ENCODE results near the gene BTBD16.

BTBD16 gene

GRCh38 chr10:122273966-122274545 is 3.0 kb downstream of the BTBD16 start:
- DNase-seq (ENCODE audit: low read depth) = no peak

- DNase-seq (ENCODE audit: low read depth) = no peak
Observed at GRCh38 chr10:122276611-122277208, 5.6 kb downstream of the BTBD16 start.

- no peak for DNase-seq (ENCODE audit: low read depth)
Observed at GRCh38 chr10:122277526-122278136, 6.5 kb downstream of the BTBD16 start.

GRCh38 chr10:122279725-122280141 is 8.6 kb downstream of the BTBD16 start:
- no peak for DNase-seq (ENCODE audit: low read depth)

- no peak for DNase-seq (ENCODE audit: low read depth)
Observed at GRCh38 chr10:122280156-122280555, 9.1 kb downstream of the BTBD16 start.

GRCh38 chr10:122281018-122281626 is 10.0 kb downstream of the BTBD16 start:
- DNase-seq (ENCODE audit: low read depth) = no peak

GRCh38 chr10:122281751-122282150 is 10.7 kb downstream of the BTBD16 start:
- no peak for DNase-seq (ENCODE audit: low read depth)

GRCh38 chr10:122282253-122282671 is 11.2 kb downstream of the BTBD16 start:
- no peak for DNase-seq (ENCODE audit: low read depth)

- no peak for DNase-seq (ENCODE audit: low read depth)
Observed at GRCh38 chr10:122282909-122283308, 11.8 kb downstream of the BTBD16 start.

GRCh38 chr10:122285506-122286444 is 14.7 kb downstream of the BTBD16 start:
- no peak for DNase-seq (ENCODE audit: low read depth)

GRCh38 chr10:122286867-122287266 is 15.8 kb downstream of the BTBD16 start:
- DNase-seq (ENCODE audit: low read depth) = no peak

- DNase-seq (ENCODE audit: low read depth) = no peak
Observed at GRCh38 chr10:122287570-122287969, 16.5 kb downstream of the BTBD16 start.

GRCh38 chr10:122288262-122288661 is 17.2 kb downstream of the BTBD16 start:
- no peak for DNase-seq (ENCODE audit: low read depth)

- DNase-seq (ENCODE audit: low read depth) = no peak
Observed at GRCh38 chr10:122288917-122289316, 17.8 kb downstream of the BTBD16 start.

- DNase-seq (ENCODE audit: low read depth) = no peak
Observed at GRCh38 chr10:122290334-122290733, 19.2 kb downstream of the BTBD16 start.

GRCh38 chr10:122290833-122291532 is 19.9 kb downstream of the BTBD16 start:
- DNase-seq (ENCODE audit: low read depth) = no peak

- DNase-seq (ENCODE audit: low read depth) = no peak
Observed at GRCh38 chr10:122291739-122292138, 20.6 kb downstream of the BTBD16 start.

- no peak for DNase-seq (ENCODE audit: low read depth)
Observed at GRCh38 chr10:122292376-122292775, 21.3 kb downstream of the BTBD16 start.

GRCh38 chr10:122293156-122293960 is 22.3 kb downstream of the BTBD16 start:
- DNase-seq (ENCODE audit: low read depth) = no peak

GRCh38 chr10:122293961-122294380 is 22.9 kb downstream of the BTBD16 start:
- no peak for DNase-seq (ENCODE audit: low read depth)

All from activated T-helper 1 cell treated with Interleukin-2 at 50 U/mL for 16 hours (primary cell).